ENCODE results near the gene GRIK3. TPM values are rescaled to one million over a fixed set of nuclear protein-coding genes. Genes with fewer than 3 reads are reported as not detected.
"Not testable (repeated sequence)": the region's sequence is repeated elsewhere in the genome, so short reads cannot be mapped to it uniquely, and the experiment has no call there.

GRIK3 gene
- total and polyA plus RNA-seq, 2 experiments from 2014 or later = under 0.01 TPM; not detected in 1

DNA sequence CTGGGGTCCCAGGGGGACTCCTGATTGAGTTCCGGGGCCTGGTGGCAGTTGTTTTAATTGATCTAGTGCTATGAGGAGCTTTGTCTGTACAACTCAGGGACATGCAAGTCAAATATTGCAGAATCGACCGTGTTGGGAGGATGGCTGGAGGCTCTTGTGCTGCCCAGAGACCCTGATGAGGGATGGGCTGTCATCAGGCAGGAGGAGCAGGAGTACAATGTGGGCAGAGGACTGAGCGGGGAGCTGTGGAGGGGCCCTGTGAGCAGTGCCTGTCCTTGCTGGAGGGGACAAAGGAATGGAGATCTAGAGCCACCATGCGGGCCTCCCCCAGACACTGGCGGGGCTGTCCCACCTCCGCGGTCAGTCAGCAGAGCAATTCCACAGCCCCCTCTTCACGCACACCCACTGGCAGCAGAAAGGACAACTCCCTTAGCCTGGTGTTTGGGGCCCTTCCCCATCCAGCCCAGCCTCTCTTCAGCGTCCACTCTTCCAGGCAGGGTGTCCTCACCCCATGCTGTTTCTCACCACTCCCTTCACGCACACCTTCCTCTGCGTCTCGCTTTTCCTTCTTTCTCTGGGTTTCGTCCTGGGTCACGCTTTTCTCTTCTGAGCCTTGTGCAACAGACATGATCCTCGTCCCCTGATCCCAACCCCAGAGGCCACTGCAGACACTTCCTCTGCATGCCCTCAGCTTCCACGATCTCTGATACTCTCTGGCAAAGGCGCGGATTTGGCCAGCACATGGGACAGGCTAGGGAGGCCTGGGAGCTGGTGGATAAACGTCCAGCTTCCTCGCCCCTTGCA lies 122.6 kb downstream of the GRIK3 start:
- Histone ChIP-seq H3K36me3 (replicated peaks; ENCODE audit: insufficient read depth, low read depth) (no peaks in the 10 kb centered on the region), H3K79me2 (no peaks in the 10 kb centered on the region), H3K9me3 (ENCODE audit: low read depth) (no peaks in the 10 kb centered on the region), H3K4me1 (ENCODE audit: insufficient read depth) (no peaks in the 10 kb centered on the region), H3K4me3 (no peak overlapping the region), H3K27ac (no peak overlapping the region), H2AFZ (no peak overlapping the region), H4K20me1 (ENCODE audit: insufficient read depth, poor library complexity, severe bottlenecking) (no peaks in the 10 kb centered on the region), H3K4me2 (no peak overlapping the region), H3K9me2 (replicated peaks; ENCODE audit: insufficient read depth) (no peaks in the 10 kb centered on the region), H3K27me3 (no peaks in the 10 kb centered on the region)
- WGBS (ENCODE audit: low lambda C conversion rate, missing lambda C conversion rate) = 88% methylated on average over 20 of the region's 21 CpGs
- TF ChIP-seq, protein P1, sequence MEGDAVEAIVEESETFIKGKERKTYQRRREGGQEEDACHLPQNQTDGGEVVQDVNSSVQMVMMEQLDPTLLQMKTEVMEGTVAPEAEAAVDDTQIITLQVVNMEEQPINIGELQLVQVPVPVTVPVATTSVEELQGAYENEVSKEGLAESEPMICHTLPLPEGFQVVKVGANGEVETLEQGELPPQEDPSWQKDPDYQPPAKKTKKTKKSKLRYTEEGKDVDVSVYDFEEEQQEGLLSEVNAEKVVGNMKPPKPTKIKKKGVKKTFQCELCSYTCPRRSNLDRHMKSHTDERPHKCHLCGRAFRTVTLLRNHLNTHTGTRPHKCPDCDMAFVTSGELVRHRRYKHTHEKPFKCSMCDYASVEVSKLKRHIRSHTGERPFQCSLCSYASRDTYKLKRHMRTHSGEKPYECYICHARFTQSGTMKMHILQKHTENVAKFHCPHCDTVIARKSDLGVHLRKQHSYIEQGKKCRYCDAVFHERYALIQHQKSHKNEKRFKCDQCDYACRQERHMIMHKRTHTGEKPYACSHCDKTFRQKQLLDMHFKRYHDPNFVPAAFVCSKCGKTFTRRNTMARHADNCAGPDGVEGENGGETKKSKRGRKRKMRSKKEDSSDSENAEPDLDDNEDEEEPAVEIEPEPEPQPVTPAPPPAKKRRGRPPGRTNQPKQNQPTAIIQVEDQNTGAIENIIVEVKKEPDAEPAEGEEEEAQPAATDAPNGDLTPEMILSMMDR (IDR thresholded peaks at IDR 0.05; ENCODE audit: poor library complexity) = no peak
- no peak for TF ChIP-seq EZH2 (IDR thresholded peaks at IDR 0.05; ENCODE audit: borderline replicate concordance)
- TF ChIP-seq EZH2phosphoT487 (IDR thresholded peaks at IDR 0.05; ENCODE audit: low read depth, severe bottlenecking, unreplicated experiment) = no peak
- DNase-seq (ENCODE audit: low spot score) = no peak

DNA sequence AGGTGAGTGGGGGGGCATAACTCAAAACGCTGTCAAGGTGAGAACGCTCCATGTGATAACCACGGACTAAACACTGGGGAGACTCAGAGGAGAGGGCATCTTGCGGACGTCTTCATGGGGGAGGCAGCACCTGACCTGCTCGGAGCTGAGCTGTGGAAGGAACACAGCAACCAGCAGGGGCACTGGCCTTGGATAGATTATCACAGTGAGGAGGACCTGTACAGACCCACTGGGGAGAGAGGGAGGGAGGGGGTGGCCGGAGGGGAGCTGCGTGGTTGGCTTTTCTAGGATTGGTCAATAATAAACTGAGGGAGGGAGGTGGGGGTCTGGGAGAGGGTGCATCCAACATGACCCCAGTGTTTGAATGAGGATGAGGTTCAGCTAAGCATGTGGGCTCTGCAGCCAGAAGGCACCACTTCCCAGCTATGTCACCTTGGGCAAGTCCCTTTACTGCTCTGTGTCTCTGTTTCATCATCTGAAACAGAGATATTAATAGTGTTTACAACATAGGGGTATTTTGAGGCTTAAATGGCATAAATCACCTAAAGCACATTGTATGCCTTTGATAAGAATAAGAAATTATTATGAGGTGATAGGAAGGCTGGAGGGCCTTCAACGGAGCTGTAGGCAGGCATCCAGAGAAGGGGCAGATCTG lies 123.3 kb downstream of the GRIK3 start:
- H3K9me3 ChIP-seq (ENCODE audit: low read depth) = no peaks in the 10 kb centered on the region
- H3K4me1 ChIP-seq (ENCODE audit: insufficient read depth) = no peaks in the 10 kb centered on the region
- H3K79me2 ChIP-seq = no peaks in the 10 kb centered on the region
- H3K27me3 ChIP-seq = no peaks in the 10 kb centered on the region
- no peaks in the 10 kb centered on the region for H3K36me3 ChIP-seq (replicated peaks; ENCODE audit: insufficient read depth, low read depth)
- no peaks in the 10 kb centered on the region for H3K9me2 ChIP-seq (replicated peaks; ENCODE audit: insufficient read depth)
- WGBS (ENCODE audit: low lambda C conversion rate, missing lambda C conversion rate) = 79% methylated on average over 9 of the region's 9 CpGs
- H3K4me3 ChIP-seq = no peak overlapping the region
- no peak overlapping the region for H2AFZ ChIP-seq
- TF ChIP-seq EZH2 (IDR thresholded peaks at IDR 0.05; ENCODE audit: borderline replicate concordance) = no peak
- TF ChIP-seq, protein P1 (IDR thresholded peaks at IDR 0.05; ENCODE audit: poor library complexity) = no peak
- TF ChIP-seq EZH2phosphoT487 (IDR thresholded peaks at IDR 0.05; ENCODE audit: low read depth, severe bottlenecking, unreplicated experiment) = no peak
- no peak for DNase-seq (ENCODE audit: low spot score)
- no peak overlapping the region for H3K27ac ChIP-seq
- no peaks in the 10 kb centered on the region for H4K20me1 ChIP-seq (ENCODE audit: insufficient read depth, poor library complexity, severe bottlenecking)
- no peak overlapping the region for H3K4me2 ChIP-seq

DNA sequence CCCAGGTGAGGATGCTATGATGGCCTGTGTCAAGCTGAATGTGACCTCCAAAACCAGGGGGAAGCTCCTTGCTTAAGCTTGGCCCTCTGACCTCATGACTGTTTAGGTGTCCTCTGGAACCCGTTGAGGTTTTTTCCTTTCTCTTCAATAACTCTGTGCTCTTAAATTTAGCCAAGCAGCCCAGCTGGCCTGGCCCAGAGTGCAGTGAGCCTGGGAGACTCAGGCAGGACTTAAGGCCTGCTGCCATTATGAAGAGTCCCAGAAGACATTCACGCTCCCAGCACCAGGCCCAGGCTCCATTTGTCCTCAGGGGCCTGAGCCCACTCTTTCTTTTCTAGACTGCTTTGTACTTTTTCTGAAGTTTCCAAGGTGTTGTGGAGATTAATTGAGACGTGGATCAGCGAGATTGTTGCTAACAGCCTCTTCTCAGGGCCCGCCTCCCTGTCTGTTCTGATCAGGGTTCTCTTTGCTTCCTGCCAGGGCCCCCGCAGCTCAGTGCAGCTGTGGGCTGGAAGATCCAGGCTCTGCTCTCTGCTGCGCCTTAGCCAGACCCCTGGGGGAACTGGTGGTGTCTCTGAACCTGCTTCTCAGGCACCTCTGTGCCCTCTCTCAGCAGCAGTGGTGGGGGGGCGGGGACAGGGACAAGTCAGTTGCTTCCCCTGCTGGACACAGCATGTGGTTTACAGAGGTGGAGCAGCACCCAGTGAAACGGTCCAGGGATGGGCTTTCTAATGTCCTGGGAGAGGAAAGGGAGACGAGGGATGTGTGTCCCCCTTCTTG lies 124.2 kb downstream of the GRIK3 start:
- H3K36me3 ChIP-seq (replicated peaks; ENCODE audit: insufficient read depth, low read depth) = no peaks in the 10 kb centered on the region
- H3K27me3 ChIP-seq = no peaks in the 10 kb centered on the region
- TF ChIP-seq, protein P1 (IDR thresholded peaks at IDR 0.05; ENCODE audit: poor library complexity) = no peak
- no peak overlapping the region for H3K27ac ChIP-seq
- H3K9me2 ChIP-seq (replicated peaks; ENCODE audit: insufficient read depth) = no peaks in the 10 kb centered on the region
- H2AFZ ChIP-seq = no peak overlapping the region
- no peaks in the 10 kb centered on the region for H3K79me2 ChIP-seq
- H3K4me3 ChIP-seq = no peak overlapping the region
- no peak for DNase-seq (ENCODE audit: low spot score)
- no peaks in the 10 kb centered on the region for H3K4me1 ChIP-seq (ENCODE audit: insufficient read depth)
- H4K20me1 ChIP-seq (ENCODE audit: insufficient read depth, poor library complexity, severe bottlenecking) = no peaks in the 10 kb centered on the region
- WGBS (ENCODE audit: low lambda C conversion rate, missing lambda C conversion rate) = 69% methylated on average over 10 of the region's 10 CpGs
- no peaks in the 10 kb centered on the region for H3K9me3 ChIP-seq (ENCODE audit: low read depth)
- H3K4me2 ChIP-seq = no peak overlapping the region

DNA sequence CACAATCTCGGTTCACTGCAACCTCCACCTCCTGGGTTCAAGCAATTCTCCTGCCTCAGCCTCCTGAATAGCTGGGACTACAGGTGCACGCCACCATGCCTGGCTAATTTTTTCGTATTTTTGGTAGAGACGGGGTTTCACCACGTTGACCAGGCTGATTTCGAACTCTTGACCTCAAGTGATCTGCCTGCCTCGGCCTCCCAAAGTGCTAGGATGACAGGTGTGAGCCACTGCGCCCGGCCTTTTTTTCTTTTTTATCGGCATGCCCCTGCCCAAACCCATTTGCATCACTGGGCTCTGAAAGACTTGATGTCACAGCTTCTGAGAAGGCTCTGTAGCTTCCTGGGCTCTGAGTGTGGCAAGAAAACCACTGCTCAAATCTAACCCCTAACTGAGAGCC lies 125.0 kb downstream of the GRIK3 start:
- not testable (repeated sequence) for DNase-seq (ENCODE audit: low spot score); H3K4me2 ChIP-seq; H4K20me1 ChIP-seq (ENCODE audit: insufficient read depth, poor library complexity, severe bottlenecking); H3K79me2 ChIP-seq; H3K9me2 ChIP-seq (replicated peaks; ENCODE audit: insufficient read depth); H3K36me3 ChIP-seq (replicated peaks; ENCODE audit: insufficient read depth, low read depth); H3K9me3 ChIP-seq (ENCODE audit: low read depth); H2AFZ ChIP-seq; H3K4me3 ChIP-seq; H3K27ac ChIP-seq; H3K4me1 ChIP-seq (ENCODE audit: insufficient read depth); H3K27me3 ChIP-seq
- 91% methylated on average over 10 of the region's 10 CpGs for WGBS (ENCODE audit: low lambda C conversion rate, missing lambda C conversion rate)
